ENCODE measurements around the gene FSTL5. TPM values are rescaled to one million over a fixed set of nuclear protein-coding genes. Genes with fewer than 3 reads are reported as not detected.

FSTL5 gene
- total RNA-seq, 1 donor from 2014 or later, result 3.3 TPM

DNA sequence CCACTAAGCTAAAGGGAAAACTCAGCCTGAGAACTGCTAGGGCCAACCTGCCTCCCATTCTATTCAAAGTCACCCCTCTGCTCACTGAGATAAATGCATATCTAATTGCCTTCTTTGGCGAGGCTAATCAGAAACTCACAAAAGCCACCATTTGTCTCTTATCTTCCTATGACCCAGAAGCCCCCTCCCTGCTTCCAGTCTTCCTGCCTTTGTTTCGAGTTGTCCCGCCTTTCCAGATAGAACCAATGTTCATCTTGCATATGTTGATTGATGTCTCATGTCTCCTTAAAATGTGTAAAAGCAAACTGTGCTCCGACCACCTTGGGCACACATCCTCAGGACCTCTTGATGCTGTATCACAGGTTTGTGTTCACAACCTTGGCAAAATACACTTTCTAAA lies 459.8 kb downstream of the FSTL5 start:
- no peak for DNase-seq

DNA sequence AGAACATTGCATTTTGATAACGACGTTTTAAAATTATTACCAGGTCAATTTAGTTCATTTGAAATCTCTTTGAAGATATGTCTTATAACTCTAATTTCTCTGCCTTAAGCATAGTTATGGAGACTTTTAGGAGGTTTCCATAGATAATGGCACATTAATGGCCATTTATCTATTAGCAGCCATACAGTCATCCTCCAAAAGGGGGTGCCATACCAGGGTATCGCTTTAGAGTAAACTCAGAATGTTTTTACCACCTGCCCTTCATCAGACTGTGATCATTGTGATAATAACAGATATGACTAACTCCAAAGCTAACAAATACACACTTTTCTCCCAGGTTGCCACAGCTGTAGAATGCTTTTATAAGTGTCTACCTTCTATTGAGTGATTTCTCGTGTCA lies 461.5 kb downstream of the FSTL5 start:
- no peak for DNase-seq

DNA sequence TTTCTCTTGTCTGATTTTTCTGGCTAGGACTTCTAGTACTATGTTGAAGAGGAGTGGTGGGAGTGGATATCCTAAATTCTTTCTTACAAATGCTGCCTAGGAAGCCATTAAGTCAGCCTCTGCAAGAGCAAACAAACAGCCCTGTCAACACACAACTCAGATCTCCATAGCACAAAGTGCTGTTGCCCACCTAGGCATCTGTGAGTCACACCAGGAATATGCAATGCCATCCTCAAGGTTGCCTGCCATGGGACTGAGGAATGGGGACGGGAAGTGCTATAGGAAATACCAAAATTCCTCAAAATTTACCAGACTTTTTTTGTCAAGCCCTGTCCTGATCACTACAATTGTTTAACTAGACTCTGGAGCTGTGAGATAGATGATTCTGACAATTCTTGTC lies 466.9 kb downstream of the FSTL5 start:
- no peak for DNase-seq

- DNase-seq, result no peak
These were observed 483.7 kb downstream of the FSTL5 start for GRCh38 chr4:161680146-161680545.

DNA sequence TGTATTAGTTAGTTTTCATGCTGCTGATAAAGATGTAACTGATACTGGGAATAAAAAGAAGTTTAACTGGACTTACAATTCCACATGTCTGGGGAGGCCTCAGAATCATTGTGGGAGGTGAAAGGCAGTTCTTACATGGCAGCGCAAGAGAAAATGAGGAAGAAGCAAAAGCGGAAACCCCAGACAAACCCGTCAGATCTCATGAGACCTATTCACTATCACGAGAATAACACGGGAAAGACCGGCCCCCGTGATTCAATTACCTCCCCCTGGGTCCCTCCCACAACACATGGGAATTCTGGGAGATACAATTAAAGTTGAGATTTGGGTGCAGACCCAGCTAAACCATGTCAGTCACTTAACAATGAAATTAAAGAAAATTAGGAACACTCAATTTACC lies 499.1 kb downstream of the FSTL5 start:
- DNase-seq, result no peak

- DNase-seq, result no peak
These were observed 500.0 kb downstream of the FSTL5 start for GRCh38 chr4:161663844-161664243.

DNA sequence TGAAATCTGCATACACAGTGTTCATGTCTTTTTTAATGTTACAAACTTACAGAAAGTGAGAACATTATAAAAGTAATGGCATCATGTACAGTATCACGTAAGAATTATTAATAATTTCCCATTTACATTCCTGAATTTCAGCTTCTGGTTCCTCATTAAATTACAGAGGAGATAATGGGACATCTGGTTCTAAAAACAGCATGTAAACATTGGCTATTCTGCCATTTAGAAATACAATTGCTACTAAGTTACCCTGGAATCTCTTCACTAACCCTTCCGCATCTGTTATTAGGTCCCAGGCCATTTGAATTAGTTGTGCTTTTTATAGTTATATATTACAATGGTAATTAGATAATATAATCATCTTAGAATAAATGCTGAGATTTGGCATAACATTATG lies 505.1 kb downstream of the FSTL5 start:
- no peak for DNase-seq

GRCh38 chr4:161657616-161658015 lies 506.2 kb downstream of the FSTL5 start:
- DNase-seq, result no peak

- DNase-seq, result no peak
These were observed 507.2 kb downstream of the FSTL5 start for GRCh38 chr4:161656594-161656993.

GRCh38 chr4:161655148-161655547 lies 508.7 kb downstream of the FSTL5 start:
- DNase-seq, result no peak

DNA sequence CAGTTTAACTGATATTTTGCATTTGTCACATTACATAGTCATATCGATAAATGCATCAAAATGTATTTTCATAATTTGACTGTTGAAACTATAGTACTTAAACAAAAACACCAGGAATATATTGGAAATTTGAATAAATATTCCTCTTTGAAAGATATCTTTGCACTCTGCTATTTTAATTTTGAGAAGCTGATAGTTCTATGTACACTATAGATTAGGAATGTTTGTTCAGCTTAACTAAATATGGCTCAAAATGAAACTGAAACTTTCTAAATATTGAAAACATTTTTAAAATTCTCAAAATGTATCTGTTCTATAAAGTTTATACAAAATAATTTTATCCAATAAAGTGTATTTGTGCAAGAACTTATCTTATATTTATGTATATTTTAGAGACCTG lies 510.1 kb downstream of the FSTL5 start:
- no peak for DNase-seq

- no peak for DNase-seq
These were observed 512.2 kb downstream of the FSTL5 start for GRCh38 chr4:161651586-161651985.

GRCh38 chr4:161650812-161651211 lies 513.0 kb downstream of the FSTL5 start:
- DNase-seq, result peak; percentile 6

- DNase-seq, result no peak
These were observed 516.0 kb downstream of the FSTL5 start for GRCh38 chr4:161647757-161648156.

DNA sequence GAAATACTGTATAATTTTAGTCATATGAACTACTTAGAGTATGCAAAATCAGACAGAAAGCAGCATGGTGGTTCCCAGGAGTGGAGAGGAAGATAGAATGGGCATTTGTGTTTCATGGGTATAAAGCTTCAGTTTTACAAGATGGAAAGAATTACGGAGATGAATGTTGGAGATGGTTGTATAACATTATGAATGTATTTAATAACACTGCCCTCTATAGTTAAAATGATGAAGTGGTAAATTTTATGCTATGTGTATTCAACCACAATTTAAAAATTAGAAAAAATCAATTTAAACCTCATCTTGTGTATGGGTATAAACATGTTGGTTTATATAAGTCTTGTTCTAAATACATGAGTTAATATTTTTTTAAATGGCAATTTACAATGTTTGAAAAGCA lies 521.1 kb downstream of the FSTL5 start:
- DNase-seq, result peak; percentile 9

DNA sequence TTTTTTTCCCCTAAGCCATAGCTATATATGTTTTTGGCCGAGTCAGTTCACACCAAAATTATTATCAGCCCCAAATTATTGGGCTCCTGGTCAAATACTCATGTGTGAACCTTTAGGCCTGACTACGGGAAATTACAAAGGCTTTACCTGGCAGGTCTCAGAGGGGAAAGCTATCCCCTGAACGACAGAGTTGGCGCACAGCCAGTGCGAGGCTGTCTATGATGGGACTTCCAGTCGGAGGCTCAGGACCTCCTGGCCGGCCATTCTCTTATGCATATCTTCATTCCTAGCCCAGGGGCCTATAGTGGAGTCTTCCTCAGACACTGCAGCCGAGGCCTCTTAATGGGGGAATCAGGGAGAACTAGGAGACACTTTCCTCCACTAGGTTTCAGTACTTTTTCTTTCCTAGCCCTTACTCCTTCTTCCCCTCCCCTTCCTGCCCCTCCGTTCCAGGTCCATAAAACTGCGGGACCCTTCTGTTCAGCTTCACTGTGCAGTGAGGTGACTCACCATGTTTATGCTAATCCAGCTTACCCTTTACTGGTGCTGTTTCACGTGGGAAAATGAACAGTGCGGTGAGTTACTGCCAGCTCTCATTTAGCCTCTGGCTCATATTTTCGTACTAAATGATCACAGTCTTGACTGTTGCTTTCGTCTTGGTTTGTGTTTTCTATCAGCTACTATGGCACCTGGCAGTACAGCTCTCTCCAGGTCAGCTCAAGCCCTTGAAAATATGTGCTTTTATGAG lies 533.9 kb downstream of the FSTL5 start:
- peak; percentile 18 for DNase-seq

DNA sequence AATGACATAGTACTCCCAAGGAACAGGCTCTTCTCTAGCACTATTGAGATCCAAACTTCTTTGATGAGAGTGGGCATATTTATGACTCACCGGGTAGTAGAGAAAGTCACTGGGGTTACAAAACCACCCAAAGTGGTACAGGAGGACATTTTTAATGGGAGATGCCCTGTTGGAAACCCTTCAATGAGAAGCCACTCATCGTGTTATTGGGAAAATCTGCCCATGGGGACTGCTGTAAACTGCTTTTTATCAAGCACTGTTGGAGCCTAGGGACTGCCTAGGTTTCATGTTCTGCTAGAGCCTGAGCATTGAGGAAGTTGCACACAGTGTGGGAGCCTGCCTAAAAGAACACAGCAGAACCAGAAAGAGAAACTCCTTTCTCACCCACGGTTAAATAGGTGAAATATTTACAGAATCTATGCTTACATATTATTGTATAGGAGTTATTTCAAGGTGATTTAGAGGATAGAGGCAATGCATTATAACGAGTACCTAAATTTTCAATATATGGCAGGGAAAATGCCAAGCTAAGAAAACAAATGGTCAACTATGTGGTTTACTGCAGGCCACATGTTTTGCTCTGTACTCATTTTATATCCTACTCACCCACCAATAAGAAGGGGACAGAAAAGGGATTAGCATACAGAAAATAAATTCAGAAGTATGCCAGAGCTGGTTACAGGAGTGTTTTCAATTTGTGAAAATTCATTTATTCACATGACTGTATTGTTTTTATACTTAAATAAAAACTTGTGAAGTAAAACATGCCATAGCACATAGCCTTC lies 559.1 kb downstream of the FSTL5 start:
- no peak for DNase-seq

- DNase-seq, result no peak
These were observed 562.8 kb downstream of the FSTL5 start for GRCh38 chr4:161601011-161601410.

GRCh38 chr4:161595230-161595771 lies 568.5 kb downstream of the FSTL5 start:
- no peak for DNase-seq

- DNase-seq, result no peak
These were observed 578.8 kb downstream of the FSTL5 start for GRCh38 chr4:161585011-161585410.

GRCh38 chr4:161583549-161583948 lies 580.3 kb downstream of the FSTL5 start:
- no peak for DNase-seq

GRCh38 chr4:161581262-161582230 lies 582.3 kb downstream of the FSTL5 start:
- DNase-seq, result peak; percentile 4
